Upper lobe of left lung (tissue), 4 donors: ENCODE data around the gene GASK1B.

Source experiments
- POLR2A ChIP-seq, 4 donors: fragments of 450-650 bp; IDR thresholded peaks; one replicate each; pipeline ENCODE4 v1.5.1; 2016 to 2017; ENCODE audit warnings: antibody characterized with exemption in 4 of 4, mild to moderate bottlenecking in 2 of 4
- TF ChIP-seq, protein P1 (sequence below), 6 experiments: fragments of 450-650 bp in 4 of 6; fragments of 200-600 bp in 2 of 6; sonication (generic) in 2 of 6; IDR thresholded peaks; one replicate each; pipeline ENCODE4 v1.5.1; 2016 to 2019; ENCODE audit warnings: antibody characterized with exemption in 6 of 6

DNA sequence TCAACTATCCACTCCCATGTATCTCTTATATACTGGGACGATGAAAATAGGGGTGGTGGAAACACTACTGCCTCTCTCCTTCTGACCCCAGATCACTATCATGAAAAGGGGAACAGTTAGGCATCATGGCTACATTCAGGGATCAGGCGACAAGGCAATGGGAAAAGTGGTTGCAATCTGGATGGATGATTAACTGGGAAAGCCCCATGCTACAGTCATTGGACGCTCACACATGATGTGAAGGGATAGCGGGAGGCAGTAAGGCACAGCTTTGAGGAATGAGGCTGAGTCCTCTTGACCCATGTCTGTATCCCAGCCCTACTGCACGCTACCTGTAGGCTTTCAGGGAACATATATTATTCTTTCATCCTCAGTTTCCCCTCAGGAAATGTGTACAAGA is 10.2 kb downstream of the GASK1B start:
- TF ChIP-seq POLR2A (IDR thresholded peaks at IDR 0.05) = peak in 1 of 4 donors; percentile 26
- TF ChIP-seq, protein P1, sequence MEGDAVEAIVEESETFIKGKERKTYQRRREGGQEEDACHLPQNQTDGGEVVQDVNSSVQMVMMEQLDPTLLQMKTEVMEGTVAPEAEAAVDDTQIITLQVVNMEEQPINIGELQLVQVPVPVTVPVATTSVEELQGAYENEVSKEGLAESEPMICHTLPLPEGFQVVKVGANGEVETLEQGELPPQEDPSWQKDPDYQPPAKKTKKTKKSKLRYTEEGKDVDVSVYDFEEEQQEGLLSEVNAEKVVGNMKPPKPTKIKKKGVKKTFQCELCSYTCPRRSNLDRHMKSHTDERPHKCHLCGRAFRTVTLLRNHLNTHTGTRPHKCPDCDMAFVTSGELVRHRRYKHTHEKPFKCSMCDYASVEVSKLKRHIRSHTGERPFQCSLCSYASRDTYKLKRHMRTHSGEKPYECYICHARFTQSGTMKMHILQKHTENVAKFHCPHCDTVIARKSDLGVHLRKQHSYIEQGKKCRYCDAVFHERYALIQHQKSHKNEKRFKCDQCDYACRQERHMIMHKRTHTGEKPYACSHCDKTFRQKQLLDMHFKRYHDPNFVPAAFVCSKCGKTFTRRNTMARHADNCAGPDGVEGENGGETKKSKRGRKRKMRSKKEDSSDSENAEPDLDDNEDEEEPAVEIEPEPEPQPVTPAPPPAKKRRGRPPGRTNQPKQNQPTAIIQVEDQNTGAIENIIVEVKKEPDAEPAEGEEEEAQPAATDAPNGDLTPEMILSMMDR (IDR thresholded peaks at IDR 0.05) = no peak
